Body of pancreas (tissue), 4 donors: Measurements from ENCODE around the gene CLDN11. TPM values are rescaled to one million over a fixed set of nuclear protein-coding genes. Genes with fewer than 3 reads are reported as not detected.

Source experiments
- ATAC-seq: fragments of 150-250 bp; one replicate; pipeline ENCODE4 v1.9.1; 2016
- DNase-seq, 4 donors: peaks; one replicate each; pipeline ENCODE4 v3.0.0-alpha.2; 2019
- H3K27ac ChIP-seq, 4 donors: fragments of 200-600 bp; sonication (generic); 1 replicate in 3 of 4; 2 replicates in 1 of 4; pipeline versions ENCODE4 v1.5.1 to v1.6.1; 2016 to 2019; ENCODE audit warnings: mild to moderate bottlenecking in 1 of 4, mixed read lengths in 1 of 4, moderate library complexity in 1 of 4
- H3K27me3 ChIP-seq, 2 donors: fragments of 200-600 bp; sonication (generic); one replicate each; pipeline ENCODE4 v1.6.0; 2016; ENCODE audit warnings: mild to moderate bottlenecking in 1 of 2
- H3K36me3 ChIP-seq, 2 donors: fragments of 200-600 bp; sonication (generic); replicated peaks in 1 of 2; 2 replicates each; pipeline ENCODE4 v1.5.1; 2016; ENCODE audit warnings: low read depth in 2 of 2; ENCODE audit not compliant: insufficient read depth in 1 of 2
- H3K4me1 ChIP-seq: fragments of 200-600 bp; sonication (generic); one replicate; pipeline ENCODE4 v1.6.0; 2016
- H3K4me3 ChIP-seq, 2 donors: fragments of 200-600 bp; sonication (generic); 1 replicate in 1 of 2; 2 replicates in 1 of 2; pipeline ENCODE4 v1.5.1; 2016 to 2019
- H3K9me3 ChIP-seq, 3 donors: fragments of 200-600 bp; sonication (generic); 1 replicate in 2 of 3; 2 replicates in 1 of 3; pipeline ENCODE4 v1.5.1; 2016
- POLR2A ChIP-seq, 3 donors: fragments of 450-650 bp; IDR thresholded peaks; one replicate each; pipeline ENCODE4 v1.6.1; 2016; ENCODE audit warnings: antibody characterized with exemption in 3 of 3, mild to moderate bottlenecking in 2 of 3
- WGBS, 2 donors: methylation state at CpG; one replicate each; pipeline ENCODE4 v1.1.5; 2017; 5-methylcytosine and 5-hydroxymethylcytosine counted together
- intact Hi-C: fragments of 100-400 bp; cut with DNase I; formaldehyde crosslinking; loops from one replicate; pipeline ENCODE4 v1.15.1; 2023
- total RNA-seq, 2 donors: library from RNA; depleted of rRNA; stranded (reverse); fragments of >200 nt; gene quantifications; one replicate each; pipeline ENCODE4 v1.1.0, GENCODE V29; 2016
- TF ChIP-seq, protein P1 (sequence below), 7 experiments: fragments of 450-650 bp in 4 of 7; fragments of 200-600 bp in 3 of 7; sonication (generic) in 3 of 7; IDR thresholded peaks; one replicate each; pipeline ENCODE4 v1.5.1; 2016 to 2019; ENCODE audit warnings: antibody characterized with exemption in 7 of 7

Gene CLDN11
- total RNA-seq, 2 donors from 2014 or later = 3.9 to 5.6 TPM

DNA sequence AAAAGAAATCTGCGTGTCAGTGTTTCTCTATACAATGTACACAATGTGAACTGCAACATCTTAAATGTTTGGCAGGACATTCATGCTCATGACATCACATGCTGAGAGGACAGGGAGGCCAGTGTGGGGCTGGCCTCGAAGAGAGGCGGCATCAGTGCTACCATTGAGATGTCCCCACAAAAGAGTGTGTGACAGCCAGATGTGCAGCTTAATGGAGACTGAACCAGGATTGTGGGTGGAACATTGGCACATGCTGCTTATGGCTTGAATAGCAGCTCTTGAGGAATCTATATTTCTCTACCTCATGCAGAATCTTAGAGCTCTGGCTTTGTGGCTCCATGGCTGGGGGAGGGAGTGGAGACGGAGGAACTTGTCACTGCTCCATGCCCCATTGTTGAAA, 18.5 kb downstream of the CLDN11 start:
- no peak for ATAC-seq
- no peak for DNase-seq
- WGBS, 2 donors = 78 to 86% methylated on average over 4 of the region's 4 CpGs

DNA sequence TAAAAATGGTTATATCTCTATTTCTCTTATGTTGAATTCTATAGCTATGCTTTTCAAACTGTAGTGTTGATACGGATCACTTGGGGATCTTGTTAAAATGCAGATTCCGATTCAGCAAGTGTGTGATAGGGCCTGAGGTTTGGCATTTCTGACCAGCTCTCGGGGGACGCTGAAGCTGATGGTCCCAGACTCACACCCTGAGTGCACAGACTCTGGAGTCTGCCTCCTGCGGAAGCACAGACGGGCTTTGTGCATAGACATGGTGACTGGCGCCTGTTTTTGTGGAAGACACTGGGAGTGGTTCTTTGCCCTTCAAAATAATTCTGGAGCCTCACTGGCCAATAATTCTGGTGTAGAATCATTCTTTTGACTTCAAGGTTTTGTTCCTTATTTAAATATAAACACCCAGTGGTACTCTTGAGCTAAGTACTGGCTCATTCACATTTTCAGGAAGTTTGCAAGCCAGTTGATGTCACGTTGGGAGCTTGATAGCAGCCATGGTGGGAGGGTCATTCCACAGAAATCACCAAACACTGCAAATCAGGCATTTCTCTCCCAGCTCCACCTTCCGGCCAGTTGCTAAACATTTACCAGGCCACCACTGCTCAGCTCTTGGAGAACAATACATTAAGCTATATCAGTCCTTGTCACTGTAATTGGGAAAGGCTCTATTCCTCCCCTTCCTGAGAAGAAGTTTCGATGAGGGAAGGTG, 19.2 kb downstream of the CLDN11 start:
- H3K4me3 ChIP-seq = no peak overlapping the region
- no peaks in the 10 kb centered on the region for H3K27me3 ChIP-seq
- H3K36me3 ChIP-seq = no peaks in the 10 kb centered on the region
- H3K9me3 ChIP-seq = no peaks in the 10 kb centered on the region
- WGBS, 2 donors = 65 to 80% methylated on average over 9 to 10 of the region's 10 CpGs
- no peak for TF ChIP-seq POLR2A (IDR thresholded peaks at IDR 0.05)
- TF ChIP-seq, protein P1, sequence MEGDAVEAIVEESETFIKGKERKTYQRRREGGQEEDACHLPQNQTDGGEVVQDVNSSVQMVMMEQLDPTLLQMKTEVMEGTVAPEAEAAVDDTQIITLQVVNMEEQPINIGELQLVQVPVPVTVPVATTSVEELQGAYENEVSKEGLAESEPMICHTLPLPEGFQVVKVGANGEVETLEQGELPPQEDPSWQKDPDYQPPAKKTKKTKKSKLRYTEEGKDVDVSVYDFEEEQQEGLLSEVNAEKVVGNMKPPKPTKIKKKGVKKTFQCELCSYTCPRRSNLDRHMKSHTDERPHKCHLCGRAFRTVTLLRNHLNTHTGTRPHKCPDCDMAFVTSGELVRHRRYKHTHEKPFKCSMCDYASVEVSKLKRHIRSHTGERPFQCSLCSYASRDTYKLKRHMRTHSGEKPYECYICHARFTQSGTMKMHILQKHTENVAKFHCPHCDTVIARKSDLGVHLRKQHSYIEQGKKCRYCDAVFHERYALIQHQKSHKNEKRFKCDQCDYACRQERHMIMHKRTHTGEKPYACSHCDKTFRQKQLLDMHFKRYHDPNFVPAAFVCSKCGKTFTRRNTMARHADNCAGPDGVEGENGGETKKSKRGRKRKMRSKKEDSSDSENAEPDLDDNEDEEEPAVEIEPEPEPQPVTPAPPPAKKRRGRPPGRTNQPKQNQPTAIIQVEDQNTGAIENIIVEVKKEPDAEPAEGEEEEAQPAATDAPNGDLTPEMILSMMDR (IDR thresholded peaks at IDR 0.05) = peak in 1 of 7 experiments; percentile 8
- no peak for DNase-seq
- intact Hi-C loops = no loop called here
- no peaks in the 10 kb centered on the region for H3K4me1 ChIP-seq
- no peak overlapping the region for H3K27ac ChIP-seq
- no peak for ATAC-seq

More for the DNA sequence above, 18.5 kb downstream of the CLDN11 start:
- Histone ChIP-seq H3K36me3 (no peaks in the 10 kb centered on the region), H3K4me3 (no peak overlapping the region), H3K9me3 (no peaks in the 10 kb centered on the region), H3K27ac (no peak overlapping the region), H3K27me3 (no peaks in the 10 kb centered on the region), H3K4me1 (no peaks in the 10 kb centered on the region)
- no peak for TF ChIP-seq POLR2A (IDR thresholded peaks at IDR 0.05)
- TF ChIP-seq, protein P1 (IDR thresholded peaks at IDR 0.05) = no peak
- intact Hi-C loops = no loop called here

DNA sequence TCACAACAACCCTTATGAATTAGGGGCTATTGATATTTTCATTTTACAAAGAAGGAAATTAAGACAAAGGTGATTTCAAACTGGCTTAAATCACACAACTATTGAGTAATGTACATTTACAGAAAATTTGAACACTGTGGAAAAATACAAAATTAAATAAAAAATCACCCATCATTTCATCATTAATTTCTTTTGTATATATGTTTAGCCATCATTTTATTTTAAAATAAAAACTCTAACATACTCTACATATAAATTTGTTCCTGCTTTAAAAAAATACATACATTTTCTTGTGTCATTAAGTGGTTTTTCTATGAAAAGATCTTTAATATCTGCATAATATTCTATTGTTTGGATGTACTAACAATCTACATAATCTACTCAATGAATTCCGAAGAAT, 20.2 kb downstream of the CLDN11 start:
- 78 to 92% methylated on average over 1 of the region's 1 CpG for WGBS, 2 donors
- no peak for ATAC-seq
- no peak overlapping the region for H3K4me3 ChIP-seq
- TF ChIP-seq POLR2A (IDR thresholded peaks at IDR 0.05) = no peak
- TF ChIP-seq, protein P1 (IDR thresholded peaks at IDR 0.05) = no peak
- no peak overlapping the region for H3K27ac ChIP-seq
- no peaks in the 10 kb centered on the region for H3K4me1 ChIP-seq
- H3K36me3 ChIP-seq = no peaks in the 10 kb centered on the region
- H3K27me3 ChIP-seq = no peaks in the 10 kb centered on the region
- intact Hi-C loops = no loop called here
- H3K9me3 ChIP-seq = no peaks in the 10 kb centered on the region
- DNase-seq = no peak

GRCh38 chr3:170440344-170440743, 21.7 kb downstream of the CLDN11 start:
- Histone ChIP-seq H3K36me3 (no peaks in the 10 kb centered on the region), H3K4me3 (no peak overlapping the region), H3K27ac (no peak overlapping the region), H3K9me3 (no peaks in the 10 kb centered on the region), H3K27me3 (no peaks in the 10 kb centered on the region), H3K4me1 (no peaks in the 10 kb centered on the region)
- no peak for TF ChIP-seq POLR2A (IDR thresholded peaks at IDR 0.05)
- TF ChIP-seq, protein P1 (IDR thresholded peaks at IDR 0.05) = no peak
- 85 to 91% methylated on average over 2 of the region's 2 CpGs for WGBS, 2 donors
- no peak for ATAC-seq
- intact Hi-C loops = no loop called here
- DNase-seq = no peak

DNA sequence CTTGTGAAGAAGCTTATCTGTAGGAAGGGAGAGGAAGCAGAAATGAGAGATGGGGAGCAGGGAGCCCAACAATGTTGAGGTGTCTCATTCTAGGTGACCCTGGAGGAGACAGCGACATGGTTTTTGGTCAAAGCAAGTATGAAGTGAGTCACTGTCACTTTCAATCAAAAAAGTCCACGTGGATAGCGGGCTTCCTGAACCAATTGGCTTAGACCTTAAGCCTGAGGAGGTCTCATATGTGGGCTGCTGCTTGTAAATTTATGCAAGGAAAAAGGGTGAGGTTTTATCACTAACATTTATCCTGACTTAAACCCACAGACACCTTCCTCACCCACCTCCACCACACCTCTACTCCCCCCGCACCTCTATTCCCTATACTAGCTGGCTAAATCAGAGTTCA, 22.7 kb downstream of the CLDN11 start:
- H3K36me3 ChIP-seq = no peaks in the 10 kb centered on the region
- TF ChIP-seq POLR2A (IDR thresholded peaks at IDR 0.05) = no peak
- WGBS, 2 donors = 84 to 89% methylated on average over 4 of the region's 4 CpGs
- DNase-seq (no peak), ATAC-seq (no peak)
- H3K4me3 ChIP-seq = no peak overlapping the region
- no peak overlapping the region for H3K27ac ChIP-seq
- H3K4me1 ChIP-seq = no peaks in the 10 kb centered on the region
- intact Hi-C loops = no loop called here
- H3K27me3 ChIP-seq = no peaks in the 10 kb centered on the region
- no peaks in the 10 kb centered on the region for H3K9me3 ChIP-seq
